HG03025 (cell line): Measurements from ENCODE around the gene PTCD2.

Experiments
- ATAC-seq: cut with Tn5 transposase; IDR thresholded peaks from one replicate; pipeline ENCODE4 v1.9.1; 2021; ENCODE audit warnings: mild to moderate bottlenecking, moderate library complexity; ENCODE audit not compliant: unreplicated experiment, low FRiP score

The PTCD2 gene

GRCh38 chr5:72338689-72339209 is 18.6 kb downstream of the PTCD2 start:
- no peak for ATAC-seq

- no peak for ATAC-seq
Measured at GRCh38 chr5:72346398-72346797, 26.2 kb downstream of the PTCD2 start.

GRCh38 chr5:72347801-72348308 is 27.7 kb downstream of the PTCD2 start:
- no peak for ATAC-seq

- no peak for ATAC-seq
Measured at GRCh38 chr5:72351376-72351775, 31.2 kb downstream of the PTCD2 start.

- no peak for ATAC-seq
Measured at GRCh38 chr5:72352616-72353015, 32.4 kb downstream of the PTCD2 start.

- ATAC-seq, result no peak
Measured at GRCh38 chr5:72353046-72353445, 32.9 kb downstream of the PTCD2 start.

- ATAC-seq, result no peak
Measured at GRCh38 chr5:72355706-72356299, 35.6 kb downstream of the PTCD2 start.

- ATAC-seq, result no peak
Measured at GRCh38 chr5:72356361-72356760, 36.2 kb downstream of the PTCD2 start.

- ATAC-seq, result no peak
Measured at GRCh38 chr5:72358925-72359324, 38.8 kb downstream of the PTCD2 start.

- no peak for ATAC-seq
Measured at GRCh38 chr5:72359886-72360285, 39.7 kb downstream of the PTCD2 start.

GRCh38 chr5:72363166-72363802 is 43.1 kb downstream of the PTCD2 start:
- ATAC-seq, result no peak

GRCh38 chr5:72364171-72364570 is 44.0 kb downstream of the PTCD2 start:
- ATAC-seq, result no peak

- ATAC-seq, result no peak
Measured at GRCh38 chr5:72364951-72365350, 44.8 kb downstream of the PTCD2 start.

GRCh38 chr5:72366324-72366976 is 46.3 kb downstream of the PTCD2 start:
- ATAC-seq, result peak; percentile 72

GRCh38 chr5:72368271-72368670 is 48.1 kb downstream of the PTCD2 start:
- ATAC-seq, result no peak

- no peak for ATAC-seq
Measured at GRCh38 chr5:72369301-72369700, 49.1 kb downstream of the PTCD2 start.

- no peak for ATAC-seq
Measured at GRCh38 chr5:72369711-72370110, 49.5 kb downstream of the PTCD2 start.

- no peak for ATAC-seq
Measured at GRCh38 chr5:72372331-72372730, 52.2 kb downstream of the PTCD2 start.

- ATAC-seq, result no peak
Measured at GRCh38 chr5:72372923-72373322, 52.8 kb downstream of the PTCD2 start.

GRCh38 chr5:72374844-72375243 is 54.7 kb downstream of the PTCD2 start:
- ATAC-seq, result no peak

- no peak for ATAC-seq
Measured at GRCh38 chr5:72376381-72376780, 56.2 kb downstream of the PTCD2 start.
